HepG2 (cell line): ENCODE measurements around the gene ODC1. TPM values are rescaled to one million over a fixed set of nuclear protein-coding genes. Genes with fewer than 3 reads are reported as not detected.
A peak's percentile ranks its signal among the peaks of the same experiment; 100 is the strongest.

Source experiments
- CBX1 ChIP-seq: IDR thresholded peaks from one replicate; pipeline ENCODE4 v1.6.1; 2016; ENCODE audit warnings: antibody characterized with exemption, low read depth
- CEBPZ ChIP-seq: IDR thresholded peaks from 2 replicates; pipeline ENCODE4 v1.6.1; 2012; ENCODE audit warnings: low read length, improper control_type of control experiment
- CHD4 ChIP-seq: fragments of 200-600 bp; sonication (generic); IDR thresholded peaks from 2 replicates; pipeline ENCODE4 v1.7.0; 2017; ENCODE audit warnings: mild to moderate bottlenecking, low read length, borderline replicate concordance
- FOSL1 ChIP-seq: sonication (generic); formaldehyde crosslinking; IDR thresholded peaks from 2 replicates; pipeline ENCODE4 v1.9.0; 2021; ENCODE audit warnings: missing genetic modification reagents, borderline replicate concordance
- IRX3 ChIP-seq: sonication (generic); formaldehyde crosslinking; IDR thresholded peaks from 2 replicates; pipeline ENCODE4 v1.8.1; 2023; ENCODE audit warnings: mild to moderate bottlenecking, low read depth, missing genetic modification reagents, borderline replicate concordance
- KMT2A ChIP-seq: sonication (generic); formaldehyde crosslinking; IDR thresholded peaks from 2 replicates; pipeline ENCODE4 v1.4.0; 2020; ENCODE audit warnings: missing genetic modification reagents
- PAWR ChIP-seq: sonication (generic); formaldehyde crosslinking; IDR thresholded peaks from 2 replicates; pipeline ENCODE4 v1.4.0; 2020; ENCODE audit warnings: missing genetic modification reagents, mild to moderate bottlenecking, borderline replicate concordance
- RBM22 ChIP-seq: fragments of 200-400 bp; formaldehyde crosslinking; optimal IDR thresholded peaks from 2 replicates; pipeline ENCODE3; 2017; ENCODE audit warnings: mild to moderate bottlenecking, low read length, moderate library complexity
- RFX3 ChIP-seq: IDR thresholded peaks from 2 replicates; pipeline ENCODE4 v1.6.1; 2016; ENCODE audit warnings: missing biosample characterization, missing genetic modification reagents
- SMYD3 ChIP-seq: sonication (generic); formaldehyde crosslinking; IDR thresholded peaks from 2 replicates; pipeline ENCODE4 v1.8.1; 2023; ENCODE audit warnings: mild to moderate bottlenecking, missing genetic modification reagents
- ZNF142 ChIP-seq: sonication (generic); formaldehyde crosslinking; IDR thresholded peaks from 2 replicates; pipeline ENCODE4 v1.4.0; 2020; ENCODE audit warnings: missing genetic modification reagents
- ZNF615 ChIP-seq: sonication (generic); formaldehyde crosslinking; IDR thresholded peaks from 2 replicates; pipeline ENCODE4 v1.5.0; 2020; ENCODE audit warnings: mild to moderate bottlenecking, missing genetic modification reagents, borderline replicate concordance
- ZNF891 ChIP-seq: sonication (generic); formaldehyde crosslinking; IDR thresholded peaks from 2 replicates; pipeline ENCODE4 v1.5.0; 2020; ENCODE audit warnings: mild to moderate bottlenecking, missing genetic modification reagents
- polyA plus RNA-seq, 8 experiments: library from polyadenylated mRNA; depleted of rRNA in 3 of 8; stranded (reverse) in 7 of 8; unstranded in 1 of 8; fragments of >200 nt; fragmentation: Illumina TruSeq in 4 of 8; extraction: Trizol in 4 of 8; gene quantifications; 2 replicates each; pipeline versions ENCODE4 v1.2.1 to v1.2.3, GENCODE V29; 2011 to 2016; ENCODE audit warnings: low read depth in 4 of 8, missing spikeins in 1 of 8, mixed read lengths in 1 of 8; ENCODE audit not compliant: insufficient read depth in 1 of 8
- total RNA-seq, 5 experiments: library from RNA; depleted of rRNA; stranded (reverse); fragments of >200 nt; fragmentation: Illumina TruSeq; extraction: Trizol; gene quantifications; 2 replicates each; pipeline ENCODE4 v1.2.3, GENCODE V29; 2016; ENCODE audit warnings: low read depth in 1 of 5
- TF ChIP-seq, protein P1 (sequence below): sonication (generic); formaldehyde crosslinking; conservative IDR thresholded peaks from 2 replicates; pipeline ENCODE4 v1.4.0; 2020; ENCODE audit warnings: mild to moderate bottlenecking, missing genetic modification reagents, moderate library complexity

Gene ODC1
- total and polyA plus RNA-seq, 2 of the 13 experiments (the other 11 are each of a cell fraction or from before 2014, with no cell fraction given) = 142 to 371 TPM

DNA sequence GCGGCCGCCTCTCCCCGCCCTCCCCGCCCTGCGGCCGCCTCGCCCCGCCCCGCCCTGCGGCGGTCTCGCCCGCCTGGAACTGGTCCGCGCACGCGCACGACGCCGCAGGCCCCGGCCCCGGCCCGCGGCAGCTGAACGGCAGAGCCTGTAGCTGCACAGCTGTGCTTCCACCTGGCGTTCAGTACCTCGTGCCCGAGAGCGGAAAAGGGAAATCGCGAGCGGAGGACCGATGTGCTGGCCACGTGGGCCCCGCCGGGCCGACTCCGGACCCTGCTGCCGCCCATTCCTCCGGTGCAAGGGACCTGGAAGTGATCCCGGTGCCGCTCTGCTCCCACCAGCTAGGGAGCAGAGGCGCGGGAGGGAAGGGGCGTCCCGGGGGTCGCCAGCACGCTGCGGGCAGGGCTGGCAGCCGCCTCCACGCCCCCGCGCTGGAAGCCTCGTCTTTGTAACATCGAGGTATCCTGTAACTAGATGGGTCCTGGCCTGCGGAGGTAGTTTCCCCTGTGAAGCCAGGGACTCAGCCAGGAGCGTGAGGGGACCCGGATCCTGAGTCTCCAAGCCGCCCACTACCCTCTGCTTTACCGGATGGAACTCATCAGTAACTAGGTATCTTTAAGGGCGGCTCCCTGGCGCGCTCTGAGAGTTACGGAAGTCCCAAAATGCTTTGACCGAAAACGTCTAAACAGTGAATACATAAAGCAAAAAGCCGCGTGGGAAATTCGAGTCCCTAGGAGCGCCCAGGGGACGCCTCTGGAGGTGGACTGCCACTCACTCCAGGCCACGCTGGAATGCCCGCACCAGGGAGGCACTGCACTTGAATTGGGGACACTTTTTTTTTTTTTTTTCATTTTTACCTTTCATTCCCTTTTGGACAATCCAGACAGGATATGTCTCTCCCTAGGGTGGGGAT is 704 bp upstream of the ODC1 start (continued):
- no peak for TF ChIP-seq CEBPZ
- peak; percentile 98 for TF ChIP-seq ZNF142
- no peak for TF ChIP-seq RBM22
- TF ChIP-seq CBX1 = no peak
- TF ChIP-seq PAWR = 0 out of 2 replicates have a peak, but pooled peaks have one; percentile 88
- no peak for TF ChIP-seq RFX3 (CRISPR knock-in tag)
- no peak for TF ChIP-seq CHD4
- TF ChIP-seq IRX3 = peak; percentile 100
- TF ChIP-seq KMT2A (CRISPR knock-in tag) = peak; percentile 94
- TF ChIP-seq, protein P1, sequence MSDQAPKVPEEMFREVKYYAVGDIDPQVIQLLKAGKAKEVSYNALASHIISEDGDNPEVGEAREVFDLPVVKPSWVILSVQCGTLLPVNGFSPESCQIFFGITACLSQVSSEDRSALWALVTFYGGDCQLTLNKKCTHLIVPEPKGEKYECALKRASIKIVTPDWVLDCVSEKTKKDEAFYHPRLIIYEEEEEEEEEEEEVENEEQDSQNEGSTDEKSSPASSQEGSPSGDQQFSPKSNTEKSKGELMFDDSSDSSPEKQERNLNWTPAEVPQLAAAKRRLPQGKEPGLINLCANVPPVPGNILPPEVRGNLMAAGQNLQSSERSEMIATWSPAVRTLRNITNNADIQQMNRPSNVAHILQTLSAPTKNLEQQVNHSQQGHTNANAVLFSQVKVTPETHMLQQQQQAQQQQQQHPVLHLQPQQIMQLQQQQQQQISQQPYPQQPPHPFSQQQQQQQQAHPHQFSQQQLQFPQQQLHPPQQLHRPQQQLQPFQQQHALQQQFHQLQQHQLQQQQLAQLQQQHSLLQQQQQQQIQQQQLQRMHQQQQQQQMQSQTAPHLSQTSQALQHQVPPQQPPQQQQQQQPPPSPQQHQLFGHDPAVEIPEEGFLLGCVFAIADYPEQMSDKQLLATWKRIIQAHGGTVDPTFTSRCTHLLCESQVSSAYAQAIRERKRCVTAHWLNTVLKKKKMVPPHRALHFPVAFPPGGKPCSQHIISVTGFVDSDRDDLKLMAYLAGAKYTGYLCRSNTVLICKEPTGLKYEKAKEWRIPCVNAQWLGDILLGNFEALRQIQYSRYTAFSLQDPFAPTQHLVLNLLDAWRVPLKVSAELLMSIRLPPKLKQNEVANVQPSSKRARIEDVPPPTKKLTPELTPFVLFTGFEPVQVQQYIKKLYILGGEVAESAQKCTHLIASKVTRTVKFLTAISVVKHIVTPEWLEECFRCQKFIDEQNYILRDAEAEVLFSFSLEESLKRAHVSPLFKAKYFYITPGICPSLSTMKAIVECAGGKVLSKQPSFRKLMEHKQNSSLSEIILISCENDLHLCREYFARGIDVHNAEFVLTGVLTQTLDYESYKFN (CRISPR knock-in tag) = peak; percentile 59
- TF ChIP-seq ZNF891 (CRISPR knock-in tag) = peak; percentile 98
- TF ChIP-seq FOSL1 (CRISPR knock-in tag) = peak; percentile 65; the same call in 1 of the 2 replicates
- TF ChIP-seq ZNF615 = peak; percentile 49; the same call in 1 of the 2 replicates
- TF ChIP-seq SMYD3 (CRISPR knock-in tag) = peak; percentile 98
